ENCODE data around the gene ZNF138.
A peak's percentile ranks its signal among the peaks of the same experiment; 100 is the strongest.

ZNF138 gene

DNA sequence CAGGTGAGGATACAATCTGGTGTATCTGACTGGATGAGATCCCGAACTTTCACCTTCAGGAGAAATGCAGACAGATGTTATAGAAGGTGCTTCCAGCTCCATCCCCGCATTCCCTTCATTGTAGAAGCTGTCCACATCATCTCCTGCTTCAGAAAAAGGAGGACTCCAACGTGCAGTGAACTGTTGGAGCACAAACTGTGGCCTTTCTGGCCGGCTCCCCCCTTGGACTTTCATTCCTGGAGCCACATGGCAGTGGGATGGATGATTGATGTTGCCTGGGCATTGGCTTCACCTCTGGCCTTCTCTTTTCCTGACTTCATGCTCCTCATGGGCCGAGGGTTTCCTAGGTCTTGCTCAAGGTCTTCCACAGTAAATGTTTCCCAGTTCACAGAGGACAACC is 79.3 kb downstream of the ZNF138 start:
- CTCF ChIA-PET, result no interaction called here
- TF ChIP-seq, protein P1, sequence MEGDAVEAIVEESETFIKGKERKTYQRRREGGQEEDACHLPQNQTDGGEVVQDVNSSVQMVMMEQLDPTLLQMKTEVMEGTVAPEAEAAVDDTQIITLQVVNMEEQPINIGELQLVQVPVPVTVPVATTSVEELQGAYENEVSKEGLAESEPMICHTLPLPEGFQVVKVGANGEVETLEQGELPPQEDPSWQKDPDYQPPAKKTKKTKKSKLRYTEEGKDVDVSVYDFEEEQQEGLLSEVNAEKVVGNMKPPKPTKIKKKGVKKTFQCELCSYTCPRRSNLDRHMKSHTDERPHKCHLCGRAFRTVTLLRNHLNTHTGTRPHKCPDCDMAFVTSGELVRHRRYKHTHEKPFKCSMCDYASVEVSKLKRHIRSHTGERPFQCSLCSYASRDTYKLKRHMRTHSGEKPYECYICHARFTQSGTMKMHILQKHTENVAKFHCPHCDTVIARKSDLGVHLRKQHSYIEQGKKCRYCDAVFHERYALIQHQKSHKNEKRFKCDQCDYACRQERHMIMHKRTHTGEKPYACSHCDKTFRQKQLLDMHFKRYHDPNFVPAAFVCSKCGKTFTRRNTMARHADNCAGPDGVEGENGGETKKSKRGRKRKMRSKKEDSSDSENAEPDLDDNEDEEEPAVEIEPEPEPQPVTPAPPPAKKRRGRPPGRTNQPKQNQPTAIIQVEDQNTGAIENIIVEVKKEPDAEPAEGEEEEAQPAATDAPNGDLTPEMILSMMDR (conservative IDR thresholded peaks at IDR 0.05; ENCODE audit: low read depth), result no peak
- H3K27ac ChIP-seq, result peak overlapping the region; percentile 64
- no peak for DNase-seq (ENCODE audit: low spot score)
- POLR2A ChIA-PET (ENCODE audit: low non-redundant PET), result no interaction called here

DNA sequence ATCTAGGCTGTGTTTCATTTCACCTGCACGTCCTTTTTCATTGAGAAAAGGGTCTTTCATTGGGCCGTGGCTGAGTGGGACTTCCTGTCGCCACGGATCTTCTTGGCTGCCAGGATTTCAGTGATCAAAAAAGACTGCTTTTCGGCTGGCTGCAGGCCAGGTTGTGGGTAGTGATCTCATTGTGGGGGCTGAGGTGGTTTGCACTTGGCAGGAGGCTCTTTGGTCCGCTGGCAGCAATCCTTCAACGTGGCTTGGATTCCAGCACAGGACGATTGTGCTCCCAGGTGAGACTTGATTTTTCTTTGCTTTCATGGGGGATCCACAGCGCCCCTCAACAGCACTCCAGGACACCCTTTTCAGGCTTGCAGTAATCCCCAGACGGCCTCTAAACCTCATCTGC is 79.9 kb downstream of the ZNF138 start:
- CTCF ChIA-PET, result no interaction called here
- TF ChIP-seq, protein P1 (conservative IDR thresholded peaks at IDR 0.05; ENCODE audit: low read depth), result no peak
- POLR2A ChIA-PET (ENCODE audit: low non-redundant PET), result no interaction called here
- no peak for DNase-seq (ENCODE audit: low spot score)
- H3K27ac ChIP-seq, result peak overlapping the region; percentile 64

DNA sequence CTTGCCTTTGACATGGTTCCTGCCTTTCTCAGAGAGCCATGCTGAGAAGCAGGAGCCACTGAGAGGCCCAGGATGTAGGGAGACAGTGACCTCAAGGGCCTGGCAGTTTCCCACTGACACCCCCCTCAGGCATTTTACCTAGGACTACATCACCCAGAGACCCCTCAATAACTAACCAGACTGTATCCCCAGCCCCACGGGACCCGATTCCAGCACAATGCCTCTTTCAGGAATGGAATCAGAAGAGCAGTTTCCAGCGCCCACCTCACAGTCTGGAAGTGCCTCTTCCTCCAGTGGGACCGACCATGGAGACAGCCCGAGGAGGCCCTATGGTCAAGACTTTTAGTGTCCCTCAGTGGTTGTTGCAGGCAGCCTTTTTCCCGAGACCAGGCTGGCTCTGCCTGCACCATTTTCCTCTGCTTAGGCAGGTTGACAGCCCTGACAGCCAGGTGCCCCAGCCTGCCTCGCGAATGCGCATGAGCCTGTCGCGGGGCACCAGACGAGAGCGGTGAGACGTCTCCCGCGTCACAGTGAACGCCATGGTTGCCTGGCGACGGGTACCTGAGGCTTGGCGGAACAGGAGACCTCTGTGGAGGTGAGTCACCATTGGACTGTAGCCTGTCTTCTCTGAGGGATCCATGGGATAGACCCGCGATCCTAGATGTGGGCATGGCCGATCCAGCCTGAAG is 80.5 kb downstream of the ZNF138 start:
- CTCF ChIA-PET, result no interaction called here
- H3K27ac ChIP-seq, result peak overlapping the region; percentile 64
- TF ChIP-seq, protein P1 (conservative IDR thresholded peaks at IDR 0.05; ENCODE audit: low read depth), result no peak
- POLR2A ChIA-PET (ENCODE audit: low non-redundant PET), result no interaction called here
- no peak for DNase-seq (ENCODE audit: low spot score)

DNA sequence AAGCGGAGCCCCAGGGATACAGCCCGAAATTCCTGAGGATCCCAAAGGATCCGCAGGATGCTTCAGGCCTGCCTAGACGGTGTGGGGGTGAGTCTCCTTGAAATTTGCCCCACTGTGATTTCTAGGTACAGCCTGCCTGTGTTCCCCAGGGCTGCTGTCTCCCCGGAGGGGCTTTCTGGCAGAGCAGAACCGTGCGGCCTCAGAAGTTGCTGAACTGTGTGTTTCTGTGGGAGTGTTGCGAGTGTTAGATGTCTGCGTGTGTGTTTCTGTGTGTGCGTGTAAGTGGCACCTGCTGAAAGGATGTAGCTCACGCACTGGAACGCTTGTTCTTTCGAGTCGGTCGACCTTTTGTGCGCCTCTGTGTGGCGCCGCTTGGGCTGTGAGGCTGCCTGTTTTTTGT is 81.0 kb downstream of the ZNF138 start:
- TF ChIP-seq, protein P1 (conservative IDR thresholded peaks at IDR 0.05; ENCODE audit: low read depth), result no peak
- H3K27ac ChIP-seq, result peak overlapping the region; percentile 64; the same call in 1 of the 2 replicates
- no peak for DNase-seq (ENCODE audit: low spot score)
- CTCF ChIA-PET, result no interaction called here
- POLR2A ChIA-PET (ENCODE audit: low non-redundant PET), result no interaction called here

DNA sequence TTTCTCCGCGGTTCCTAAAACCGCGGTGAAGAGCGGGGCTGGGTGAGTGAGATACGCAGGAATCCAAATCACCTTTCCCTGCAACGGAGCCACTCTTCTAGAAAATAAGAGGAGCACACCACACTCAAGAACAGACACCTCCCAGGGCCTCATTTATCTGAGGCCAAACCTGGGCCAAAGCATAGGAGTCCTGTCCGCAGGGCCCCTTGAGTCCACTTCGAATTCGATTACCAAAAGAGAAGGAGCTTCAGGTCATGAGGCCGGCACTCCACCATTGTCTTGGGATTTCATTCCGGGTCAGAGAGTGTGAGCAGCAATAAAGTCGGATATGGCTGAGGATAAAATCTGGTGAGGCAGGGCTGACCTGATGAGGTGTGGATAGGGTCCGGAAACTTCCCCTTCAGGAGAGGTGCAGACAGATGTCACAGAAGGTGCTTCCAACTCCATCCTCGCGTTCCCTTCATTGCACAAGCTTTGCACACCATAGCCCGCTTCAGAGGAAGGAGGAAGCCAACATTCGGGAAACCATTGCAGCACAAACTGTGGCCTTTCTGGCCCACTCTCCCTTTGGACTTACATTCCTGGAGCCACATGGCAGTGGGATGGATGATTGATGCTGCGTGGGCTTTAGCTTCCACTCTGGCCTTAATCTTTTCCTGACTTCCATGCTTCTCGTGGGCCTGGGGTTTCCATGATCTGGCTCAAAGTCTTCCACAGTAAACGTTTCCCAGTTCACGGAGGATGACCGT is 81.6 kb downstream of the ZNF138 start:
- TF ChIP-seq, protein P1 (conservative IDR thresholded peaks at IDR 0.05; ENCODE audit: low read depth), result no peak
- no peak overlapping the region for H3K27ac ChIP-seq
- DNase-seq (ENCODE audit: low spot score), result no peak
- ChIA-PET POLR2A (ENCODE audit: low non-redundant PET) (no interaction called here), CTCF (no interaction called here)

DNA sequence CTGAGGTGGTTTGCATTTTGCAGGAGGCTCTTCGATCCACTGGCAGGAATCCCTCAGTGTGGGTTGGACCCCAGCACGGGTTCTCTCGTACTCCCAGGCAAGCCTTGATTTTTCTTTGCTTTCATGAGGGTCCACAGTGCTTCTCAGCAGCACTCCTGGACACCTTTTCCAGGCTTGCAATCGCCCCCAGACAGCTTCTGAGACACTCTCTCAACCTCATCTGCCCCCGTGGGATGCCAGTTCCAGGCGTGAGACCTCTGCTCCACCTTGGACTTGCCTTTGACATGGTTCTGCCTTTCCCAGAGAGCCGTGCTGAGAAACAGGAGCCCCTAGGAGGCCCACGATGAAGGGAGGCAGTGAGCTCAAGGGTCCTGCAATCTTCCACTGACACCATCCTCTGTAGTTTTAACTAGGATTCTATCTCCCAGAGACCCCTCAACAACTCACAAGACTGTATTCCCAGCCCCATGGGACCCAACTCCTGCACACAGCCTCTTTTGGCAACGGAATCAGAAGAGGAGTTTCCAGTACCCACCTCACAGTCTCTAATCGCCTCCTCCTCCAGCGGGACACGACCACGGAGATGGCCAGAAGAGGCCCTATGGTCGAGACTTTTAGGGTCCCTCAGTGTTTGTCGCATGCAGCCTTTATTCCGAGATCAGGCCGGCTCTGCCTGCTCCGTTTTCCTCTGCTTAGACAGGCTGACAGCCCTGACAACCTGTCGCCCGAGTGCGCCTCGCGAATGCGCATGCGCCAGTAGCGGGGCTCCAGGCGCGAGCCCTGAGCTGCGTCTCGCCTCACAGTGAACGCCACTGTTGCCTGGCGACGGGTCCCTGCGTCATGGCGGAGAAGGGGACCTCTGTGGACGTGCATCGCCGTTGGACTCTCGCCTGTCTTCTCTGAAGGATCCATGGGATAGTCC is 82.8 kb downstream of the ZNF138 start:
- CTCF ChIA-PET, result no interaction called here

More for the DNA sequence above, 82.8 kb downstream of the ZNF138 start:
- no peak overlapping the region for H3K27ac ChIP-seq
- peak; percentile 55 for DNase-seq (ENCODE audit: low spot score)
- TF ChIP-seq, protein P1 (conservative IDR thresholded peaks at IDR 0.05; ENCODE audit: low read depth), result no peak
- POLR2A ChIA-PET (ENCODE audit: low non-redundant PET), result no interaction called here
